ENCODE data around the gene DUSP12.

Gene DUSP12

GRCh38 chr1:161805399-161806197 lies 56.0 kb downstream of the DUSP12 start:
- TF ChIP-seq MYC (IDR thresholded peaks at IDR 0.05; ENCODE audit: low read depth, low read length) (no peak), POLR2A (IDR thresholded peaks at IDR 0.05; ENCODE audit: extremely low read depth, insufficient read length) (no peak), MAX (IDR thresholded peaks at IDR 0.05; ENCODE audit: low read depth, low read length) (no peak), CTCF (IDR thresholded peaks at IDR 0.05; ENCODE audit: low read depth, low read length) (no peak)
- DNase-seq (ENCODE audit: low read depth): no peak
- no peak overlapping the region for H3K4me3 ChIP-seq (ENCODE audit: low read depth, low read length)
